BLaER1 treated with 17β-estradiol and CSF1 and Interleukin-3, amounts not matched to agents 10 nM and 100 nM (cell line): ENCODE results near the gene NUAK2.

Experiments
- H3K27ac ChIP-seq, 11 experiments: shearing (Covaris generic); formaldehyde crosslinking; 2 replicates each; pipeline ENCODE4 v1.8.1; 2022
- H3K27me3 ChIP-seq, 11 experiments: shearing (Covaris generic); formaldehyde crosslinking; 2 replicates each; pipeline ENCODE4 v1.8.1; 2022
- H3K36me3 ChIP-seq, 11 experiments: shearing (Covaris generic); formaldehyde crosslinking; 2 replicates each; pipeline ENCODE4 v1.8.1; 2022
- H3K4me1 ChIP-seq, 10 experiments: shearing (Covaris generic); formaldehyde crosslinking; 2 replicates each; pipeline ENCODE4 v1.8.1; 2022
- H3K4me2 ChIP-seq, 11 experiments: shearing (Covaris generic); formaldehyde crosslinking; 2 replicates each; pipeline ENCODE4 v1.8.1; 2022
- H3K4me3 ChIP-seq, 10 experiments: shearing (Covaris generic); formaldehyde crosslinking; 2 replicates each; pipeline ENCODE4 v1.8.1; 2022
- H3K9ac ChIP-seq, 11 experiments: shearing (Covaris generic); formaldehyde crosslinking; 2 replicates each; pipeline ENCODE4 v1.8.1; 2022
- H3K9me3 ChIP-seq, 11 experiments: shearing (Covaris generic); formaldehyde crosslinking; replicated peaks in 1 of 11; 2 replicates each; pipeline ENCODE4 v1.8.1; 2022
- H4K20me1 ChIP-seq, 11 experiments: shearing (Covaris generic); formaldehyde crosslinking; 2 replicates each; pipeline ENCODE4 v1.8.1; 2022
- Cebpa-rat ChIP-seq, 11 experiments: shearing (Covaris generic); IDR thresholded peaks; 2 replicates each; pipeline ENCODE4 v1.8.1; 2022

Gene NUAK2

DNA sequence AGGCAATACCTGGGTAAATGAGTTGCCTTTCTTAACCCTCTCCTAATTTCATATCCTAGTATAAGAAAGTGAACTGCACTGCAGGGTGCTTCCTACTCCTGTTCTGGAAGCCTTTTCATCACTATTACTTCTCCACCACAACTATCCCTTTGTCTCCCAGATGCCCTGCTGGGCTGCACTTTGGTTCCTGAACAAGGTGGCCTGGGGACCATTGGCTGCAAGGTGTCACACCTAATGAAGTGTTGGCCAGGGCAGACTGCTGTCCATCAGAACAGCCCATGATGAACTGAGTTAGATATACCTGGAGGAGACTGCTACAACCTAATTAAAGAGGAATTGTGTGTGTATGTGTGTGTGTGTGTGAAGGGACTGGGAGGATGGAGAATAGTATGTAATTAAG lies 37.0 kb upstream of the NUAK2 start:
- H3K9me3 ChIP-seq = no peaks in the 10 kb centered on the region
- H4K20me1 ChIP-seq = no peaks in the 10 kb centered on the region
- H3K4me2 ChIP-seq = no peak overlapping the region
- H3K27ac ChIP-seq = no peak overlapping the region
- H3K36me3 ChIP-seq = no peaks in the 10 kb centered on the region
- no peak for TF ChIP-seq Cebpa-rat (IDR thresholded peaks at IDR 0.05)
- H3K9ac ChIP-seq = no peak overlapping the region
- H3K27me3 ChIP-seq = no peaks in the 10 kb centered on the region
- H3K4me1 ChIP-seq = peaks cover 0 to 19% (median 12%) of the 10 kb centered on the region in 10 experiments; a peak in 15 of 20 replicates
- H3K4me3 ChIP-seq = no peak overlapping the region

DNA sequence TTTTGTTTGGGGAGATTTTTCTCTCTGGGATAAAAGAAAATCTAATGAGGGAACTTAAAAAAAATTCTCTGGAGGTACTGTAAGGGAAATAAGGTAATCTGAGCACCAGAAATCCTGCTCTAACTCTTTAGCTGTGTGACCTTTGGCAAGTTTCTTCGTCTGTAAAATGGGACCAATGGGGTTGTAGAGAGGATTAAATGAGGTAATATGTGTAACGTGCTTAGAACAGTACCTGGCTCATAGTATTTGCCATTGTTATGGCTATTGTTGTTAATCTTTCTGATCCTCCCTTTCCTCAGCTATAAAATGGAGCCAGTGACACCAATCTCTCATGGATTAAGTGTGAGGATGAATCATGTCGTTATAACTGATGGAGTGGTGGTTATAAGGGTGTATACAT lies 36.0 kb upstream of the NUAK2 start:
- Histone ChIP-seq H3K4me3 (no peak overlapping the region), H3K4me2 (peak overlapping the region in 4 of 11 experiments; percentile 11 to 59 (median 34); a peak in 3 of 22 replicates), H4K20me1 (no peaks in the 10 kb centered on the region), H3K36me3 (no peaks in the 10 kb centered on the region), H3K9ac (no peak overlapping the region), H3K27me3 (no peaks in the 10 kb centered on the region), H3K27ac (no peak overlapping the region), H3K9me3 (no peaks in the 10 kb centered on the region), H3K4me1 (peaks cover 0 to 19% (median 12%) of the 10 kb centered on the region in 10 experiments; a peak in 15 of 20 replicates)
- TF ChIP-seq Cebpa-rat (IDR thresholded peaks at IDR 0.05) = no peak

DNA sequence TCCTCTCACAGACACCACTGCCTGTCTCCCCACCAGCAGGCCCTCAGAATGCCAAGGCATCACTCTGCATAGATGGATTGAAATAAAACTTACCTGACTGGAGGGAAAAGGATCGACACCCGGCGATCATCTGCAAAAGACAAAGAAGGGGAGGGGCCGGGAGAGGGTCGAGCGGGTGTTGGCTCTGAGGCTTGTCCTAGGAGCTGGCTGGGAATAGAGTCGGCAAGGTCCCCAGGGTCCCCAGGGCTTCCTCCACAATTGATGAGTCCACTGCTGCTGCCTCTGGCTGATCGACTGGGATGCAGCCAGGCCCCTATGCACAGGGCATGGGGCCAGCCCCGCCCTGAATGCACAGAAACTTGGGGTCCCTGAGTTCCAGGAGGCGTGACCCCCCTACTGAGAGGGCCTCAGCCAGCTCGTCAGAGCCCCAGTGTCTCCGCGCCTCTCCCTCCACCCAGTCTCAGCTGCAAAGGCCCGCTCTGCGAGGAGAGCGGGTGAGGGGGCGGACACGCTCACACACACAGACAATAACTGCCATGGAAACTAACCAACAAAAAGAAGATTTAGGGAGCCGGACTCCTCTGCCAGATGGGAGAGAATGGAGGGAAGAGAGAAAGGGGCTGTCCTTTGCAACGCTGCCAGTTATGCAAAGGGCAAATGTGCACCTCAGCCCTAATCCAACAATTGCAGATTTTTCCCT lies 35.0 kb upstream of the NUAK2 start, which contains the start of gene KLHDC8A:
TSS of gene KLHDC8A (minus strand) at position 483 of the 700 bp plus-strand sequence. CDS start 13,318 bp downstream, outside the sequence.
- Histone ChIP-seq H3K4me1 (peaks cover 0 to 21% (median 14%) of the 10 kb centered on the region in 10 experiments; a peak in 15 of 20 replicates), H3K4me2 (peak within 1 kb of the TSS in 9 of 11 experiments; percentile 8 to 59 (median 23); a peak in 13 of 22 replicates), H3K27ac (no peak within 1 kb of the TSS), H4K20me1 (no peaks in the 10 kb centered on the region), H3K9me3 (no peaks in the 10 kb centered on the region), H3K4me3 (no peak within 1 kb of the TSS), H3K36me3 (no peaks in the 10 kb centered on the region), H3K9ac (0 out of 22 replicates have a peak within 1 kb of the TSS, but pooled peaks of 1 of the 11 experiments have one; percentile 10), H3K27me3 (no peaks in the 10 kb centered on the region)
- no peak for TF ChIP-seq Cebpa-rat (IDR thresholded peaks at IDR 0.05)

DNA sequence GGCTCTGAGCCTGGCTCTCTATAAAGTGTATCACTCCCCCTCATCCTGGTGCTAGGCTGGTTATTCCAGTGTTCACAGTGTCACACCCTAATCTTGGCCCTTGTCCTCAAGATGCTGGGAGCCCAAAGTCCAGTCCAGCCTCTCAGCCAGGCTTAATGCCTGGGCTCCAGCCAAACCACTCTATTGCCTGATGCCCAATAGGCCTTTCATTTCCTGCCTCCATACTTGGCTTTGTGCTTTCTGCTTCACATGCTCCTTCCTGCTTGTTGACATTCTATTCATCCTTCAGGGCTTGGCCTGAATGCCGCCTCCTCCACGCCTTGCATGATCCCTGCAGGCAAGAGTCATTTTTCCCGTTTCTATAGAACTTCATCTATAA lies 33.5 kb upstream of the NUAK2 start:
- Histone ChIP-seq H3K4me1 (peaks cover under 1 to 31% (median 22%) of the 10 kb centered on the region in 10 experiments; a peak in 16 of 20 replicates), H3K9ac (no peak overlapping the region), H3K9me3 (no peaks in the 10 kb centered on the region), H3K27ac (no peak overlapping the region), H3K36me3 (no peaks in the 10 kb centered on the region), H3K27me3 (no peaks in the 10 kb centered on the region), H3K4me3 (no peak overlapping the region), H3K4me2 (no peak overlapping the region), H4K20me1 (no peaks in the 10 kb centered on the region)
- no peak for TF ChIP-seq Cebpa-rat (IDR thresholded peaks at IDR 0.05)

DNA sequence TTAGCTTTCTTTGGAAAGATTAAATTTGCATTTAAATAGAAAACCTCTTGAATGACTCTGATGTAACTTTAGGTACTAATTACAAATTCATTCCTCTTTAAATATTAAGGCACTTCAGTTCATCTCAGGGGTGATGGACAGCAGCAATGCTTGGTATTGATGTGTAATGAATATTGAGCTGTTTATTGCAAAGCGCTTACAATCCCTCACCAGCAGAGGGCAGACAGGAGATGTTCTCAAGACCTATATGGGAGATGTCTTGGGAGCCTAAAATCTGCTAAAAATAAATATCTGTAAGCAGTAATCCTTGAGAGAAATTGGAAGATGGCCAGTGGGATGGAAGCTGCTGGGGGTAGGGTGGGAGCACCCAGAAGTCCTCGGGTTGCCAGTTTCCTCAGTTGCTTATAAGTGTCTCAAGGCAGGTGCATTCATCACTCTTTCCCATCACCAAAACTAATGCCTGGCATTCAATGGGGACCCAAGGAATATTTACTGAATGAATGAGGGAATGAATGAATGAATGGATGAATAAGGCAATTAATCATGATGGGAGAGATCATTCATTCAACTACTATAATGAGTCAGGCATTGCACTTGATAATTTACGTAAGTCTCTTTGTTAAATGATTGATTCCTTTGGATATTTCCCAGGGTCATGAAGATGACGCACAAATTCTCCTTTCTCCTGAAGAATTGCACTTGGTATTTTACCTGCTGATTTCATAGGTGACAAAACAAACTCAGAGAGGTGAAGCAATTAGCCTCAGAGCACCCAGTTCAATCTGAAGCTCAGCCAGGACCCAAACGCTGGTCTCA lies 32.9 kb upstream of the NUAK2 start:
- Histone ChIP-seq H3K27ac (no peak overlapping the region), H3K4me2 (no peak overlapping the region), H4K20me1 (no peaks in the 10 kb centered on the region), H3K27me3 (no peaks in the 10 kb centered on the region), H3K4me1 (peaks cover 6 to 37% (median 28%) of the 10 kb centered on the region in 10 experiments), H3K4me3 (no peak overlapping the region), H3K9me3 (no peaks in the 10 kb centered on the region), H3K36me3 (no peaks in the 10 kb centered on the region), H3K9ac (no peak overlapping the region)
- TF ChIP-seq Cebpa-rat (IDR thresholded peaks at IDR 0.05) = no peak

DNA sequence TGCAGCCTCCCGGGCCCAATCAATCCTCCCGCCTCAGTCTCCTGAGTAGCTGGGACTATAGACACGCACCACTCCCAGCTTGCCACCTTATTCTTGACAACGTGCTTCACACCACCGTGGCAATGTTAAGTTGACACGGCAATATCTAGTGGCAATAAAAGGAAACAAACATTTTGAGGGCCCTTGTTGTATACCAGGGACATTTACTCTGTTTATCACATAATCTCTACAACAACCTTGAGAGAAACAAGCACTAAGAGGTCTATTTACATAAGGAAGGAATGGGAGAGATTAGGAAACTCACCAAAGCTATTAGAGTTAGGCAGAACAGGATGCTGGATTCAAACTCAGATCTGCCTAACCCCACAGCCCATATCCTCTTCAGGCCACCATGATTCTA lies 32.1 kb upstream of the NUAK2 start:
- no peak for TF ChIP-seq Cebpa-rat (IDR thresholded peaks at IDR 0.05)
- Histone ChIP-seq H3K4me1 (peaks cover 15 to 46% (median 36%) of the 10 kb centered on the region in 10 experiments), H3K9me3 (no peaks in the 10 kb centered on the region), H3K4me2 (no peak overlapping the region), H3K4me3 (no peak overlapping the region), H3K27ac (no peak overlapping the region), H3K9ac (no peak overlapping the region), H3K36me3 (no peaks in the 10 kb centered on the region), H4K20me1 (no peaks in the 10 kb centered on the region), H3K27me3 (no peaks in the 10 kb centered on the region)

DNA sequence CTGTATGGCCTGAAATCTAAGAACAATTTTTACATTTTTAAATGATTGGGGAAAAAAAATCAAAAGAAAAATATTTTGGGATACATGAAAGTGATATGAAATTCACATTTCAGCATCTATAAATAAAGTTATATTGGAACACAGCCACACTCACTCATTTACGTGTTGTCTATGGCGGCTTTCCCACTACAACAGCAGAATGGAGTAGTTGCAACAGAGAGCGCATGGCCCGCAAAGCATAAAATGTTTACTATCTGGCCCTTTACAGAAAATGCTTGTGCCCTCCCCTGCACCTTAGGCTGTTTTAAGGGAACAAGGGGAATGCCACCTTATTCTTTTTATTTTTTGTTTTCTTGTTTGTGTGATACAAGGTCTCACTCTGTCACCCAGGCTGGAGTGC lies 31.6 kb upstream of the NUAK2 start:
- no peaks in the 10 kb centered on the region for H3K36me3 ChIP-seq
- no peaks in the 10 kb centered on the region for H3K9me3 ChIP-seq
- no peak overlapping the region for H3K9ac ChIP-seq
- no peaks in the 10 kb centered on the region; a peak in 1 of 22 replicates for H4K20me1 ChIP-seq
- no peak overlapping the region for H3K4me2 ChIP-seq
- no peak for TF ChIP-seq Cebpa-rat (IDR thresholded peaks at IDR 0.05)
- H3K27ac ChIP-seq = no peak overlapping the region
- H3K4me3 ChIP-seq = no peak overlapping the region
- H3K27me3 ChIP-seq = no peaks in the 10 kb centered on the region
- peaks cover 19 to 50% (median 41%) of the 10 kb centered on the region in 10 experiments for H3K4me1 ChIP-seq

DNA sequence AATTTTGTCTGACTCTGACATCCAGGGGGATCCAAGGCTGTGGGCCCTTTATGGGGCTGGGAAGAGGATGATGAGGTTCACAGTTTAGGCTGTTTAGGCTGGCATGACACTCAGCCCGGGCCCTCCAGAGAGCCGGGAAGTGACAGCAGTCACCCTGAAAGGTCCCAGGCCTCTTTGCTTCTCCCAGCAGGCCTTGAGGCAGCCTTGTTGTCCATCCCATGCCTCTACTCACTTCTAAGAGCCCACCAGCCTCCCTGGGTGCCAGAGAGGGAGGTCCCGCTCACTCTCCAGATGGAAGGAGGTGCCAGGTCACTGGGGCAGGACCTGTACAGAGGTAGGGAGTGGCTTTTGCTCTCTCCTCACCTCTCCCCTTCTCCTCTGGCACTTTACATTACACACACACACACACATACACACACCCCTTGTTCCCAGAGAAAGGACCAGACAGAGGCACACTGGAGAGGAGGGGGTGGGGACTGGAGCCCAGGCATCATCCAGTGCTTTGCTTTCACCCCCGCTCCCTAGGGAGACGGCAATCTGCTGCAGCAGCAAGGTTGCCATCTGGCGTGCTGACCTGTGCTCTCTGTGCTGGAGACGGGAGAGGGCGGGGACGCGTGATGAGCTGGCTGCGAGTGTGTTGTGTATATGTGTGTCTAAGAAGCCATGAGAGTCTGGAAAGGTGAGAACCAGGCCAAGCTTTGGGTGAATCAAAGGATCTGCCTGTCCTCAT lies 30.6 kb upstream of the NUAK2 start:
- no peaks in the 10 kb centered on the region for H3K36me3 ChIP-seq
- no peaks in the 10 kb centered on the region; a peak in 1 of 22 replicates for H4K20me1 ChIP-seq
- 0 out of 22 replicates have a peak, but pooled peaks cover 0 to 4% (median 0%) of the 10 kb centered on the region in 11 experiments for H3K27me3 ChIP-seq
- peaks cover 21 to 50% (median 42%) of the 10 kb centered on the region in 10 experiments for H3K4me1 ChIP-seq
- H3K9ac ChIP-seq = no peak overlapping the region
- no peak overlapping the region for H3K27ac ChIP-seq
- no peak for TF ChIP-seq Cebpa-rat (IDR thresholded peaks at IDR 0.05)
- H3K4me2 ChIP-seq = peak overlapping the region in 2 of 11 experiments; percentile 16 to 20; a peak in 2 of 22 replicates
- no peak overlapping the region for H3K4me3 ChIP-seq
- H3K9me3 ChIP-seq = no peaks in the 10 kb centered on the region
